ENCODE data around the gene NOS1.

GRCh38 chr12:117356048-117356447, 5.4 kb downstream of the NOS1 start:
- TF ChIP-seq POLR2A (IDR thresholded peaks at IDR 0.05; ENCODE audit: low read depth, low read length): no peak
- no peak for TF ChIP-seq POLR2AphosphoS5 (IDR thresholded peaks at IDR 0.05; ENCODE audit: low read depth, low read length)
